Fibroblast of mammary gland (primary cell): ENCODE measurements around the gene RAP1B.

Experiments used
- DNase-seq: peaks from one replicate; pipeline ENCODE4 v3.0.0-alpha.2; 2010; ENCODE audit warnings: low read depth
- H3K4me3 ChIP-seq: 2 replicates; pipeline ENCODE4 v1.5.1; 2011; ENCODE audit warnings: low read depth, mild to moderate bottlenecking, low read length, moderate library complexity; ENCODE audit not compliant: control insufficient read depth
- TF ChIP-seq, protein P1 (sequence below): conservative IDR thresholded peaks from 2 replicates; pipeline ENCODE4 v1.5.1; 2011; ENCODE audit warnings: low read depth, low read length, inconsistent platforms; ENCODE audit not compliant: control insufficient read depth, insufficient read depth

Gene RAP1B

DNA sequence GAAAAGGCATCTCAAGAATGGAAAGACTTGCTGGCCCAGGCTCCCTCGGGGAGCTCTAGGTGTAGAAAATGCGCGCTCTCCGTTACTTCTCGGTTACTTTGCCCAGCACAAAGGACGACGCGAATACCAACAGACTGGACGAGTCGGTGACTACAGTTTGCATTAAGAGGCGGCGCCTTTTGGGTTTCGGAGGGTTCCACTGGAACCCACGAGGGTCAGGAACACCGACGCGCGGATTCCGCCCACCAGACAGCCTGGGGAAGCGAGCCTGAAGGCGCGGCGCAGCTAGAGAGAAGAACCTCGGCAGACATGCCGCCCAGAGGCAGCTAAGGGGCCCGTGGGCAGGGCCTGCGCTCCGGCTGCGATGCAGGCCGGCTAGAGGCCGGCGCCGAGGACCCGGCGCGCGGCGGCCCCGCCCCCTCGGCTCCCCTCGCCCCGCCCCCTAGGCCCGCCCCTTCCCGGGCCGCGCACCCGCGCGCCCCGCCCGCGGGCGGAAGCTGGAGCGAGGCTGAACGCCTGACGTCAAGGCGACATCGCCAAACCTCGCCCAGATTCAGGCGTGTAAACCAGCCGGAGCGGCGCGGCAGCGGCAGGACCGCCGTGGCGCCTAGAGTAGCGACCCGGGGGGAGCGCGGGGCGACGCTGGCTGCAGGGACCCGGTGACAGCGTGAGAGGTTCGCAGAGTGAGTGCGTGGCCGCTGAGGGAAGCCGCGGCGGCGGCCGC, at the start of gene RAP1B:
Gene RAP1B (plus strand): TSS at position 530 of the 724 bp plus-strand sequence. CDS start 37,826 bp downstream, outside the sequence.
- DNase-seq, result peak; percentile 87
- TF ChIP-seq, protein P1, sequence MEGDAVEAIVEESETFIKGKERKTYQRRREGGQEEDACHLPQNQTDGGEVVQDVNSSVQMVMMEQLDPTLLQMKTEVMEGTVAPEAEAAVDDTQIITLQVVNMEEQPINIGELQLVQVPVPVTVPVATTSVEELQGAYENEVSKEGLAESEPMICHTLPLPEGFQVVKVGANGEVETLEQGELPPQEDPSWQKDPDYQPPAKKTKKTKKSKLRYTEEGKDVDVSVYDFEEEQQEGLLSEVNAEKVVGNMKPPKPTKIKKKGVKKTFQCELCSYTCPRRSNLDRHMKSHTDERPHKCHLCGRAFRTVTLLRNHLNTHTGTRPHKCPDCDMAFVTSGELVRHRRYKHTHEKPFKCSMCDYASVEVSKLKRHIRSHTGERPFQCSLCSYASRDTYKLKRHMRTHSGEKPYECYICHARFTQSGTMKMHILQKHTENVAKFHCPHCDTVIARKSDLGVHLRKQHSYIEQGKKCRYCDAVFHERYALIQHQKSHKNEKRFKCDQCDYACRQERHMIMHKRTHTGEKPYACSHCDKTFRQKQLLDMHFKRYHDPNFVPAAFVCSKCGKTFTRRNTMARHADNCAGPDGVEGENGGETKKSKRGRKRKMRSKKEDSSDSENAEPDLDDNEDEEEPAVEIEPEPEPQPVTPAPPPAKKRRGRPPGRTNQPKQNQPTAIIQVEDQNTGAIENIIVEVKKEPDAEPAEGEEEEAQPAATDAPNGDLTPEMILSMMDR, result no peak
- H3K4me3 ChIP-seq, result peak within 1 kb of the TSS; percentile 92

DNA sequence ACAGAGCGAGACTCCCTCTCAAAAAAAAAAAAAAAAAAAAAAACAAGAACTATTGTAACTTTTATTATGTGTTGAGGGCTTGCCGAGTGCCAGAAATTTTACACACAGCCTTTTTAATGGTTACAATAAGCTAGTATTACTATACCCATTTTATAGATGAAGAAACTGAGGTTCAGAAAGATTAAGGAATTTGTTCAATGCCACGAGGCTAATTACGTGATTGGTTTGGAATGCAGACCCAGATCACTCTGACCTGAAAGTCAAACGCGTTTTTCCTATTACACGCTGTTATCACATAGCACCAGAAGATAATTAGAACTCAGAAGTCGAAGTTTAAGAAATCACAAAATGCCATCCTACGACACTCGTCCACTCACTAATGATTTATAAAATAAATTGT, 48.9 kb upstream of the RAP1B start:
- TF ChIP-seq, protein P1, result no peak
- no peak overlapping the region for H3K4me3 ChIP-seq
- no peak for DNase-seq

DNA sequence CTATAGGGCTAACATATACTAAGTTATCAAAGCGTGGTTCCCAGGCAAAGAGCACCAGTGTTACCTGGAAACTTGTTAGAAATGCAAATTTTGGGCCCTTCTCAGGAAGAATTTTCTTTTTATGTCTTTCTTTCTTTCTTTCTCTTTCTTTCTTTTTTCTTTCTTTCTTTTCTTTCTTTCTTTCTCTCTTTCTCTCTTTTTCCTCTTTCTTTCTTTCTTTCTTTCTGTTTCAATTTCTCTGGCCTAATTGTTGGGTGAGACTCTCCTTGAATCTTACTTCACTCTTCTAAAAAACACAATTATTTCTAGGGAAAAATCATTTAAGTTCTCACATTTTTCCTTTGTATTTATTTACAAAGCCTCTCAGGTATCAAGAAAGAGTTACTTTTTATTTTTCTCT, 46.5 kb upstream of the RAP1B start:
- TF ChIP-seq, protein P1, result no peak
- DNase-seq, result no peak
- H3K4me3 ChIP-seq, result no peak overlapping the region

DNA sequence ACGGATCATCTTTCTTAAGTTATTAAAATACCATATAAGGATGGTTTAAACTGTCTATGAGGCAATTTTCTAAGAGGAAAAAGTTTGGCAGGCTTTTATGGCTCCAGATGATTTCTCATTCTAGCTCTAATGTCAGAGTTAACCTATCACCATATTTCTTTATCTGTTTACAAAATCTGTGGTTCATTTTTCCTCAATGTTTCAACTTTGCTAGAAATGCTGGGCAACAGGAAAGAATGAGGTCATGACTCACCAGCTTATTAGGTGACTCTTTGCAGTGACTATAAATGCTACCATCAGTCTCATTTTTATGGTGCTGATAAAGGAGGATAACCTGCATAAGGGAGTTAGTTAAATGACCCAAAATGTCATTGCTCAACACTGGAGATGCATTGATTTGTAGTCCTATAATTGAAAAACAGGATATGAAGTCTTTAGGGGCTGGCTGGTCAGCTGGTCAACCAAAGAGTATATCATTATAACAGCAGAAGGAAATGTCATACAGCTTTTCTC, 45.3 kb upstream of the RAP1B start:
- peak; percentile 90 for DNase-seq
- TF ChIP-seq, protein P1, result no peak
- no peak overlapping the region for H3K4me3 ChIP-seq

DNA sequence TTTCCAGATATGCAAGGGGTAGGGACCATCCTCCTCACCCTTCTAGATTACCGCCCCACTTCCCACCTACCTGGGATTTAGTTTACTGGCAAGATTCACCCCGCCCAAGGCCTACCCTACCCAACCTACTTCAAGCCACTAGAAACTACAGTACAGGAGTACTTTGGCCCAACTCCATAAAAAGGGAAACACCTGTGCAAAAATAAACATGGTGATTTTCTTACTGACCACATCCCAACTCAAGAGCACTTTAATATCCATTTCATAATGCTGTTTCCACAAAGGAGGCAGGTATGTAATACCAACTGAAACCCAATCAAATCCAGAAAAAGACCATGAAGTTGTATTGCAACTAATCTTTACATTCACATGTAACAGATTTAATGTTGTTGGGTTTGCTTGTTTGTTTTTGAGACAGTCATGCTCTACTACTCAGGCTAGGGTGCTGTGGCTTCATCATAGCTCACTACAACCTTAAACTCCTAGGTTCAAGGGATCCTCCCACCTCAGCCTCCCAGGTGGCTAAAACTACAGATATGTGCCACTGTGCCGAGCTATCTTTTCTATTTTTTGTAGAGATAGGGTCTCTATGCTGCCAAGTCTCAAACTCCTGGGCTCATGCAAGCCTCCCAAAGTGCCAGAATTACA, 41.7 kb upstream of the RAP1B start:
- H3K4me3 ChIP-seq, result no peak overlapping the region
- no peak for DNase-seq
- TF ChIP-seq, protein P1, result no peak

DNA sequence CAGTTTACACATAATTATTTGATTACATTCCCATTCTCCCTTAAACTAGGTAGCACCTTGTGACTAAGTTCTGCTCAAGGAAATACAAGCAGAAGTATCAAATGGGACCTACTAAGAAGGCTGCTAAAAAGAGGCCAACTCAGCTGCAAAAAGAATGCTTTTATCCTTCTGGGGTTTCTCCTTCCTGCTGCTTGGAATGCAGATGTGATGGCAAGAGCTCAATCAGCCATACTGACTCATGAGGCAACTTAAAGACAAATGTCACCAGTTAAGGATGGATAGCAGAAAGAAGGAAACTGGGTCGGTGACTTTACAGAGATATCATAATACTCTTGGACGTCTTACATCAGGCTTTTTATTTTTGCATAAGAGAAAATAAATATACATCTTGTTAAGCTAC, 38.0 kb upstream of the RAP1B start:
- DNase-seq, result no peak
- no peak overlapping the region for H3K4me3 ChIP-seq
- TF ChIP-seq, protein P1, result no peak
